HG03442 (cell line): ENCODE measurements around the gene CACNB4.

ENCODE experiments used
- ATAC-seq: cut with Tn5 transposase; IDR thresholded peaks from one replicate; pipeline ENCODE4 v1.9.1; 2021; ENCODE audit warnings: mild to moderate bottlenecking, moderate library complexity; ENCODE audit not compliant: unreplicated experiment

Gene CACNB4

GRCh38 chr2:151833984-151834383 is 264.9 kb downstream of the CACNB4 start:
- ATAC-seq, result peak; percentile 72

GRCh38 chr2:151830961-151831360 is 267.9 kb downstream of the CACNB4 start:
- ATAC-seq, result no peak

- no peak for ATAC-seq
These were observed 269.9 kb downstream of the CACNB4 start for GRCh38 chr2:151828890-151829324.

DNA sequence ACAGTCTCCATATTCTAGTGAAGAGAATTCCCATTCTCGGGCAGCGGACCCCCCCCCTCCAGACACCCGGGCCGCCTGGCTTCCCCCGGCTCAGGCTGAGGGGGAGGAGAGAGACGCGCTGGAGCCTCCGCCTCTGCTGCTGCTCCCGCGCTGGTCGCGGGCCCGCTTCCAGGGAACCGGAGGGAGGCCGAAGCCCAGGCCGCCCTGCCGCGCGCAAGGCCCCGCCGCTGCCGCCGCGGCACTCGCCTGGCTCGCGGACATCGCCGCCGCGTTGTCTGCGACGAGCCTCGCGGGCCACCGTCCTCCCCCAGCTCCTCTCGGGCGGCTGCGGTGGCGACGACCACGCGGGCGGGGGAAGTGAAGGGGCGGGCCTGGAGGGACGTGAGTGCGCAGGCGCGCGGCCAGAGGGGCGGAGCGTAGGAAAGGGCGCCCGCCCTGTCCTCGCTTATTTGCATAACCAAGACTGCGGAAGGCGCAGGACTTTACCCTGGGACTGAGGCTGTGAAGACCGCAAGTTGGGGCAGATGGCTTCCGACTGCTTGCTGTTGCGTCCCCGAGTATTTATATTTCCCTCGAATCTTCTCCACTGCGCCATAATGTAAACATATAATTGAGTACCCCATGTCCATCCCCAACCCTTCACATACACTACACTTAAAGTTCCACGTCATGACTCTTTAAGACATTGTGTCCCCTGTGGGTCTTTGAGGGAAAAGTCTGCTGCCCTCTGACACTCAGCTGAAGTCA is 270.5 kb downstream of the CACNB4 start, which contains the start of gene ARL5A:
ARL5A (minus strand) TSS at position 279 of the 747 bp plus-strand sequence; CDS start at position 34, 245 bp downstream.
- ATAC-seq, result peak; percentile 96

GRCh38 chr2:151827564-151828142 is 271.2 kb downstream of the CACNB4 start:
- peak; percentile 17 for ATAC-seq

GRCh38 chr2:151826737-151827157 is 272.1 kb downstream of the CACNB4 start:
- ATAC-seq, result no peak

GRCh38 chr2:151824886-151825285 is 274.0 kb downstream of the CACNB4 start:
- no peak for ATAC-seq

DNA sequence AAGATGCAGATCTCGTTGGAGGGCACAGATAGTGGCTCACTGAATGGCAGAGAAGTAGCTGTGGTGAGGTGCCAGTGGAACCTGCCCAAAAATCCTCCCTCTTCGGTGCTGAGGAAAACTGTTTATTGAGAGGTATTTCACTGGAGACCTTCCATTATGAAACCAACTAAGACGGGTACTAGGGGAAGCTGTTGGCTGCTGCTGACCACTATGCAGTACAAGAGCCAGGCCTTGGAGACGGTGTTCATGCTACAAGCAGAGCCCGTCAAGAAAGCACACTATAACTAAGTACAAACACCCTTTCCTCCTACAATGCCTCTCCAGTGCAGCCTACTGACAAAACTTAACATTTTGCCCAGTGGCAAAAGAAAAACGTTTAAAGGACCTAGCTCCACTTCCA is 275.2 kb downstream of the CACNB4 start:
- no peak for ATAC-seq

- peak; percentile 85 for ATAC-seq
These were observed 278.9 kb downstream of the CACNB4 start for GRCh38 chr2:151819920-151820319.

GRCh38 chr2:151817929-151818328 is 280.9 kb downstream of the CACNB4 start:
- no peak for ATAC-seq

GRCh38 chr2:151816843-151817242 is 282.0 kb downstream of the CACNB4 start:
- ATAC-seq, result no peak

DNA sequence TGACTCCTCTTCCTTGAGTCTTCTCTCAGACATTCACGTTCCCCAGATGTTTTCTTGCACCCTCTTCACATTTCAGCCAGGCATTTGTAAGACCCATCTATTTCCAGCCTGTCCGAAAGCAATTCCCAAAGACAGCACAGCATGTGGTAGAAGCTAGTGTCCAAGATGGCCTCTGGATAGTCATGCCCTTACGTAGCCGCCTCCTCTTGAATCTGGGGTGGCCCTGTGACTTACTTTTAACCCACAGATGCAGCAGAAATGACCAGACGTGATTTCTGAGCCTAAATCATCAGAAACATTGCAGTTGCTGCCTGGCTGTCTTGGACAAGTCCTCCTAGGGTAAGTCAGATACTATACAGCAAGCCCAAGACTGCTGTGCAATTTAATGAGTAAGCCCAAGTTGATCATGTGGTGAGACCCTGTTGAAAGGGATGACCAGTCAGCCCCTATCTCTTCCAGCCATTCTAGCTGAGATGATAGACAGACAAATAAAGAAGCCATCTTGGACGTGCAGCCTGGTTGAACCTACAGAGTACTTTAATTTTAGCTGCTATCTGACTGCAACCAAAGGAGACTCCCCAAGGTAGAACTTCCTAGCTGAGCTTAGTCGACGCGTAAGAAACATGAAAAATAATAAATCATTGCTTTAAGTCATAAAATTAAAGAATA is 282.9 kb downstream of the CACNB4 start:
- no peak for ATAC-seq

GRCh38 chr2:151810489-151810888 is 288.4 kb downstream of the CACNB4 start:
- no peak for ATAC-seq

DNA sequence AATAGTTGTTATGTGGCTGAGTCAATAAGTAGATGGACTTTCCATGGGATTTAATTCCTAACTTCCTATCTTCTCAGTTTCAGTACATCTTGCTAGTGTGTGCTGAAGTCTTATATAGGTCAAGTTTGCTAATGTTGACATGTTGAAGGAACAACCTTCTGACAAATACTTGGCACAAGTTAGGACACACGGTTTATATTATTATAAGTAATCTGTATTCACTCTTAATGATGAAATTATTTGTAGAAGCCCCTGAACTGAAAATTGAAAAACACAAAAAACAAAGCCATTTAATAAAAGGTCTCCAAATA is 289.8 kb downstream of the CACNB4 start:
- no peak for ATAC-seq

DNA sequence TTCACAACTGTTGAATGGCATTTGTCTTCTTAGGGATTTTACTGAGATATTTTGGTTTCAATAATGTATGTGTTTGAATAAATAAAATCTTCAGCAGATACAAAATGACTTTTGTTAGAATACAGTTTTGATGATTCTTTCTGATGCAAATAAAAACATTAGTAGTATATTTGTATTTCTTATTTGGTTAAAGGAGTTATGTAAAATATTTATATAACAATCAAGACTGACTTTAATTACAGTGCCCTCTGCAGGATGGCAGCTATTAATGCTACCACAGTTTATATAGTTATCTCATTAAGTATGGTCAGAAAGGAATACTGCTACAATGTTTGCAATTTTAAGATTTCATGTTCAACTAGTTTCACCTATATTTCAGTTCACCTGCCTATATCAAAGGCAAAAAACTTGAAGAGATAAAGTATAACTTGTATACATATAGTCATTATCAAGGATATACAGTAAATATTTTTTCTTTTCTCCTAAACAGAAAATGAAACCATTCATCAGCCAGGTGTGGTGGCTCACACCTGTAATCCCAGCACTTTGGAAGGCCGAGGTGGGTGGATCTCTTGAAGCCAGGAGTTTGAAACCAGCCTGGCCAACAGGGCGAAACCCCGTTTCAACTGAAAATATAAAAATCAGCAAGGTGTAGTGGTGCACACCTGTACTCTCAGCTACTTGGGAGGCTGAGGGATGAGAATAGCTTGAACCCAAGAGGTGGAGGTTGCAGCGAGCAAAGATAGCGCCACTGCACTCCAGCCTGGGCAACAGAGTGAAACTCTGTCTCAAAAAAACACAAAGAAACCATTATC is 290.4 kb downstream of the CACNB4 start:
- no peak for ATAC-seq

DNA sequence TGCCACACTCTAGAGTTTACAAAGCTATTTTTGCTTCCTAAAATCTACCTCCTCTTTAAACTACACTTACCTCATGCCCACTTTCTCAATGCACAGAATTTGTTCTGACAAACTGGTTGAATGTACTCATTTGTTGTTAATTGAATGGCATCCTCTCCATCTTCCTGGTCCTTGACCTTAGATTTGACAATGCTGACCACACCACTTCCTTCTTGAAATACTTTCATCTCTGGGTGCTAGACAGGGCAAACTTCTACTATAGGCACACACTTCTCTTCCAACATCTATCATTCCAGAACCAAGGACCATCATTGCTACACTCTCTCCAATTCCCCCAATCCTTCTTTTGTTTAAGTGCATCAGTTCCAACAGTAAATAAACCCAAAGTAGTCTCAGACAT is 292.9 kb downstream of the CACNB4 start:
- no peak for ATAC-seq

DNA sequence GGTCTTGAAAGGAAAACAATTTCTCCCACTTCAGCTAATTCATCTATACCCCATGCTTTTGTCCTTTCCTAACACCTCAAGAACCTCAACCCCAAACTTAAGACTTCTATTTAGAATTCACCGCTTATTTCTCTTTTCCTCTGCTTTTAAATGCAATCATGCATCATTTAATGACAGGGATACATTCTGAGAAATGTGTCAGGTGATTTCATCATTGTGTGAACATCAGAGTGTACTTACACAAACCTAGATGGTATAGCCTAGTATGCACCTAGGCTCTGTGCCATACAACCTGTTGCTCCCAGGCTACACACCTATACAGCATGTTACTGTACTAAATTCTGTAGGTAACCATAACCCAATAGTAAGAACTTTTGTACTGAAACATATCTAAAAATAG is 293.5 kb downstream of the CACNB4 start:
- ATAC-seq, result no peak

GRCh38 chr2:151803811-151804210 is 295.0 kb downstream of the CACNB4 start:
- no peak for ATAC-seq

DNA sequence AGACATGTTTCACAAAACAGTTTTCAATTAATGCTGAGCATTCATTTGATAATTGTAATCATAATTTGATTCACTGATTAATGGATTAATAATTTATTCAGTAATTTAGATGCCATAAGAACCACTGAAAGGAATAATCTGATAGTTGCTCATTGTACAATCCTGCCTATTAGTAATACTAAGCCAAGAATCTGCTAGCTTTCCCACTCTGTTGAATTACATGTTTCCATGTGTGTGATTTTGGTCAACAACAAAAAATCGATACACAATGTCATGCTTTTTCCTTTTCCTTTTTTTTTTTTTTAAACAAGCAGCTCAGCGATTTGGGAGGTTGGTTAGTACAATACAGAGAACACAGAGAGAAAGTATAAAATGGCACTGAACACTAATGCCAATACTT is 296.5 kb downstream of the CACNB4 start:
- no peak for ATAC-seq

GRCh38 chr2:151799886-151800292 is 299.0 kb downstream of the CACNB4 start:
- no peak for ATAC-seq

DNA sequence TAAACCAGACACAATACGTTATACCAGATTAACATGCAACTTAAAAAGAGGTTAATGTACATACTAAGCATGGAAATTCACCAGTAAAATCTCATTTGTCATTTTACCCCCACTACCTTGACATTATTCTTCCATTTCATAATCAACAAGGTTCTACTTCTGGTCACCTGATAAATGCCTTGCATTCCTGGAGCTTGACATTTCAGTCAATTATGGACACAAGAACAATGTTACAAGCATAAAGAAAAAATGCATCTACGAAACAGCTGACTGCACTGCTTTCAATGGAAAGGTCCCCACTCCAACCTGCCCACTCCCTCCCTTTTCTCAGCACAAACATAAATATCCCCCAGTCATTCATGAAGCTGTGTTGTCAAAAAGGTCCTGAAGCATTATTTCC is 302.1 kb downstream of the CACNB4 start:
- no peak for ATAC-seq
